ENCODE measurements around the gene L3MBTL2.
"Not testable (repeated sequence)": the region's sequence is repeated elsewhere in the genome, so short reads cannot be mapped to it uniquely, and the experiment has no call there.

The L3MBTL2 gene

DNA sequence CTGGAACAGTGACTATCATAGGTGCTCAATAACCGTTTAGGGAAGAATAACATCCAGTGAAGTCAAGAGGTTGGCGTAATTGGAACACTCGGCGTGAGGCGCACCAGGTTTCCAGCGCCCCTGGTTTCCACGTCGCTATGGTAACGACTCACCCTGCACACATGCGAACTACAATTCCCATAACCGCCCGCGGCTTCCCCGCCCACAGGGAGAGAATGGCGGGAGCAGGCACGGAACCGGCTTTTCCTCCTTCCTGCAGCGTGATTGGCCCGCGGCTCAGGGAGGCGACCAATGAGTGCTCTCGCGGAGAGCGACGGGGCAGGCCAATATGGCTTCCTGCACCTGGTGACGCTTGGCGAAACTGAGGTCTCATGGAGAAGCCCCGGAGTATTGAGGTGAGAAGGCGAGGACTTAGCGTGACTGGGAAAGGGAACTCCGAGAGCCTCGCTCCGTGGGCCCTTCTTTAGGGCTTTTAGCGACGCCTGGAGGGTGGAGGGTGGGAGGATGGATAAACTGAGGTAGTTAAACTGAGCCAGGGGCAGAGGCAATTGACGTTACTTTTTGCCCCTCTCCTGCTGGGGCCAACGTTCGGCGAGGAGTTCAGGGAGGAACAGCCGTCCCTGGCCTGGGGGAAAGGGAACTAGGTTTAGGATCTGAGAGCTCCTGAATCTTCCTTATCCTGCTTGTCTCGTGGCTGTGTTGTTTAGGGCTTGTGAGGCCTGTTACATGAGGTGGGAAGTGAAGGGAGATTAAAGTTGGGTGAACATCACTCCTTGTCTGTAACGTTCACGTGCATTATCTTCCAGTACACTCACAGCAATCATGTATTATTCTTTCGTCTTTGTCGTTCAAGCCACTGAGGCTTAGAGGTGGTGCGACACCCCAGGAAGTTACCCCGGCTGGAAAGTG lies at the start of gene L3MBTL2:
TSS of gene L3MBTL2 (plus strand) at position 321 of the 909 bp plus-strand sequence. CDS start at position 372, 51 bp downstream.
- in situ Hi-C loops (cut with MboI; ENCODE audit: low sequenced_read_pairs), result no loop called here

DNA sequence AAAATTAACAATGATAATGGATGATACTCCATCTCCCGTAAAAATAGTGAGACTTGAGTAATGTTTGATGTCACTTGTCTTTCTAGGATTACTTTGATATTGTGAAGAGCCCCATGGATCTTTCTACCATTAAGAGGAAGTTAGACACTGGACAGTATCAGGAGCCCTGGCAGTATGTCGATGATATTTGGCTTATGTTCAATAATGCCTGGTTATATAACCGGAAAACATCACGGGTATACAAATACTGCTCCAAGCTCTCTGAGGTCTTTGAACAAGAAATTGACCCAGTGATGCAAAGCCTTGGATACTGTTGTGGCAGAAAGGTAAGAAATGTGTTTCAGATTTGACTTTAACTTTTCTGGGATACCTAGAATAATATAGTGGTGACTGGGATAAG lies 48.0 kb upstream of the L3MBTL2 start:
- Histone ChIP-seq H3K36me3 (replicated peaks) (peaks cover 94% of the 10 kb centered on the region), H3K4me1 (no peaks in the 10 kb centered on the region), H3K27me3 (ENCODE audit: low read depth) (no peaks in the 10 kb centered on the region), H3K4me3 (no peak overlapping the region), H3K9me3 (no peaks in the 10 kb centered on the region)
- in situ Hi-C loops (cut with MboI; ENCODE audit: low sequenced_read_pairs), result no loop called here
- no peak for DNase-seq (ENCODE audit: low spot score in 2 of 2)

More for the DNA sequence above, at the start of gene L3MBTL2:
- Histone ChIP-seq H3K36me3 (replicated peaks) (peaks cover 8% of the 10 kb centered on the region; the same call in 1 of the 2 replicates), H3K9me3 (no peaks in the 10 kb centered on the region), H3K4me1 (peaks cover 3% of the 10 kb centered on the region; the same call in 1 of the 2 replicates), H3K4me3 (peak within 1 kb of the TSS; percentile 79), H3K27me3 (ENCODE audit: low read depth) (peaks cover 3% of the 10 kb centered on the region; the same call in 1 of the 2 replicates)
- DNase-seq (ENCODE audit: low spot score in 2 of 2), result peak; percentile 98 to 100

DNA sequence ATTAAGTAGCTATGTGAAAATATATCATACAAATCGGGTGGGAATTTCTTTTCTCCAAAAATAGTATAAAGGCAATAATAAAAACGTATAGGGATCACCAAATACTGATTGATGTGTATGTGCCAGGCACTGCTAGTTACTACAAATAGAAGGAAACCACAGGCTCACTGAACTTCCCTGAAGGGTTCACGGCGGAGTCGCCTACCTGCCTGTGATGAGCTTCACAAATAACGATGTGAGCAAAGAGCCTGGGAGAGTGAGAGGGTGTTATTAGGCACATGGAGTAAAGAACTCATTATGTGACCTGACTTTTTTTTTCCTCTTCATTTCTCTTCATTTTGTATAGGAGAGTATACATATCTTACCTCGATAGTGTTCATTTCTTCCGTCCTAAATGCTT lies 36.0 kb upstream of the L3MBTL2 start:
- Histone ChIP-seq H3K4me3 (no peak overlapping the region), H3K36me3 (replicated peaks) (peaks cover 89% of the 10 kb centered on the region)

DNA sequence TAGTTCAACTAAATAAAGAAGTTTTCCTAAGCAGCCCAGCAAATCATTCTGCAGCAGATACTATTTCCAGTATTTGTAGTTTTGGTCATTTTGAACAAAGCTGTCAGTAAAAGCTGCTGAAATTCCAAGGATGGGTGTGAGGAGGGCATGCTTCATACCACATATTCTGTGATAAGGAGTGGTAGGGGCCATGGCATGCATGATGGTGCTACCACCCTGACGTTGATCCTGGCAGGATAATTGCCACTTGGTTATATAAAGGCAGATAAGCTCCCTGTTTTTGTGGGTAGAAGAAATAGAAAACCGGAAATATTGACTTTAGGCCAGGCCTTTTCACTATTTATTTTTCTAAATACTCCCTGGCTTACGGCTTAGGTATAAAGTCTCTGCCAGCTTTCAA lies 33.1 kb upstream of the L3MBTL2 start:
- Histone ChIP-seq H3K9me3 (no peaks in the 10 kb centered on the region), H3K4me1 (peaks cover 10% of the 10 kb centered on the region), H3K36me3 (replicated peaks) (peaks cover 91% of the 10 kb centered on the region), H3K4me3 (no peak overlapping the region), H3K27me3 (ENCODE audit: low read depth) (no peaks in the 10 kb centered on the region)
- in situ Hi-C loops (cut with MboI; ENCODE audit: low sequenced_read_pairs), result no loop called here
- DNase-seq (ENCODE audit: low spot score in 2 of 2), result no peak

More for the DNA sequence above, 36.0 kb upstream of the L3MBTL2 start:
- DNase-seq (ENCODE audit: low spot score in 2 of 2), result no peak
- no peaks in the 10 kb centered on the region for H3K9me3 ChIP-seq
- in situ Hi-C loops (cut with MboI; ENCODE audit: low sequenced_read_pairs), result no loop called here
- peaks cover 10% of the 10 kb centered on the region for H3K4me1 ChIP-seq
- no peaks in the 10 kb centered on the region for H3K27me3 ChIP-seq (ENCODE audit: low read depth)

DNA sequence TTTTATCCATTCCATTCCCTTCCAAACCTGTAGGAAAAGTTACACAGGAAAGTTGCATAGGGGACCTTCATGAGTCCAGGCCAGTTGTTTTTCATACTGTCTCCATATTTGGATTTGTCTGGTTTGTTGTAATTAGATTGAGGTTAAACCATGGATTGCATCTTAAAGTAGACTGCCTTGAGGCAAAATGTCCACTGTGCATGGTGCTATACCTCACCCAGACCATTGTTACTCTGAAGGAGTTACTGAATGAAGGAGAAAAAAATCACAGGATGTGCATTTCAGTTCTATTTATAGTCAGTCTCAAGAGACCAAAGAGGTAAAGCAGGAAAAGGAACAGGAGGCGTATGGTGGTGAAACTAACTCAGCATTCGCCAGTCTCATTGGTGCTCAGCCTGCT lies 29.6 kb upstream of the L3MBTL2 start:
- Histone ChIP-seq H3K36me3 (replicated peaks) (peaks cover 90% of the 10 kb centered on the region), H3K9me3 (no peaks in the 10 kb centered on the region), H3K4me1 (peaks cover 10% of the 10 kb centered on the region), H3K4me3 (no peak overlapping the region), H3K27me3 (ENCODE audit: low read depth) (no peaks in the 10 kb centered on the region)
- DNase-seq (ENCODE audit: low spot score in 2 of 2), result no peak
- in situ Hi-C loops (cut with MboI; ENCODE audit: low sequenced_read_pairs), result no loop called here

DNA sequence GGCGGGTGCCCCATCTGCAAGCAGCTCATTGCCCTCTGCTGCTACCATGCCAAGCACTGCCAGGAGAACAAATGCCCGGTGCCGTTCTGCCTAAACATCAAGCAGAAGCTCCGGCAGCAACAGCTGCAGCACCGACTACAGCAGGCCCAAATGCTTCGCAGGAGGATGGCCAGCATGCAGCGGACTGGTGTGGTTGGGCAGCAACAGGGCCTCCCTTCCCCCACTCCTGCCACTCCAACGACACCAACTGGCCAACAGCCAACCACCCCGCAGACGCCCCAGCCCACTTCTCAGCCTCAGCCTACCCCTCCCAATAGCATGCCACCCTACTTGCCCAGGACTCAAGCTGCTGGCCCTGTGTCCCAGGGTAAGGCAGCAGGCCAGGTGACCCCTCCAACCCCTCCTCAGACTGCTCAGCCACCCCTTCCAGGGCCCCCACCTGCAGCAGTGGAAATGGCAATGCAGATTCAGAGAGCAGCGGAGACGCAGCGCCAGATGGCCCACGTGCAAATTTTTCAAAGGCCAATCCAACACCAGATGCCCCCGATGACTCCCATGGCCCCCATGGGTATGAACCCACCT lies 28.0 kb upstream of the L3MBTL2 start:
- H3K36me3 ChIP-seq (replicated peaks), result peaks cover 77% of the 10 kb centered on the region
- DNase-seq (ENCODE audit: low spot score in 2 of 2), result no peak
- in situ Hi-C loops (cut with MboI; ENCODE audit: low sequenced_read_pairs), result no loop called here

DNA sequence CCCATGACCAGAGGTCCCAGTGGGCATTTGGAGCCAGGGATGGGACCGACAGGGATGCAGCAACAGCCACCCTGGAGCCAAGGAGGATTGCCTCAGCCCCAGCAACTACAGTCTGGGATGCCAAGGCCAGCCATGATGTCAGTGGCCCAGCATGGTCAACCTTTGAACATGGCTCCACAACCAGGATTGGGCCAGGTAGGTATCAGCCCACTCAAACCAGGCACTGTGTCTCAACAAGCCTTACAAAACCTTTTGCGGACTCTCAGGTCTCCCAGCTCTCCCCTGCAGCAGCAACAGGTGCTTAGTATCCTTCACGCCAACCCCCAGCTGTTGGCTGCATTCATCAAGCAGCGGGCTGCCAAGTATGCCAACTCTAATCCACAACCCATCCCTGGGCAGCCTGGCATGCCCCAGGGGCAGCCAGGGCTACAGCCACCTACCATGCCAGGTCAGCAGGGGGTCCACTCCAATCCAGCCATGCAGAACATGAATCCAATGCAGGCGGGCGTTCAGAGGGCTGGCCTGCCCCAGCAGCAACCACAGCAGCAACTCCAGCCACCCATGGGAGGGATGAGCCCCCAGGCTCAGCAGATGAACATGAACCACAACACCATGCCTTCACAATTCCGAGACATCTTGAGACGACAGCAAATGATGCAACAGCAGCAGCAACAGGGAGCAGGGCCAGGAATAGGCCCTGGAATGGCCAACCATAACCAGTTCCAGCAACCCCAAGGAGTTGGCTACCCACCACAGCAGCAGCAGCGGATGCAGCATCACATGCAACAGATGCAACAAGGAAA lies 27.3 kb upstream of the L3MBTL2 start:
- peaks cover 70% of the 10 kb centered on the region for H3K36me3 ChIP-seq (replicated peaks)

More for the DNA sequence above, 28.0 kb upstream of the L3MBTL2 start:
- Histone ChIP-seq H3K4me3 (no peak overlapping the region), H3K9me3 (no peaks in the 10 kb centered on the region), H3K4me1 (peaks cover 6% of the 10 kb centered on the region), H3K27me3 (ENCODE audit: low read depth) (no peaks in the 10 kb centered on the region)

DNA sequence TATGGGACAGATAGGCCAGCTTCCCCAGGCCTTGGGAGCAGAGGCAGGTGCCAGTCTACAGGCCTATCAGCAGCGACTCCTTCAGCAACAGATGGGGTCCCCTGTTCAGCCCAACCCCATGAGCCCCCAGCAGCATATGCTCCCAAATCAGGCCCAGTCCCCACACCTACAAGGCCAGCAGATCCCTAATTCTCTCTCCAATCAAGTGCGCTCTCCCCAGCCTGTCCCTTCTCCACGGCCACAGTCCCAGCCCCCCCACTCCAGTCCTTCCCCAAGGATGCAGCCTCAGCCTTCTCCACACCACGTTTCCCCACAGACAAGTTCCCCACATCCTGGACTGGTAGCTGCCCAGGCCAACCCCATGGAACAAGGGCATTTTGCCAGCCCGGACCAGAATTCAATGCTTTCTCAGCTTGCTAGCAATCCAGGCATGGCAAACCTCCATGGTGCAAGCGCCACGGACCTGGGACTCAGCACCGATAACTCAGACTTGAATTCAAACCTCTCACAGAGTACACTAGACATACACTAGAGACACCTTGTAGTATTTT lies 26.6 kb upstream of the L3MBTL2 start:
- no peak overlapping the region for H3K4me3 ChIP-seq
- H3K4me1 ChIP-seq, result no peaks in the 10 kb centered on the region; the same call in none of the 2 replicates
- in situ Hi-C loops (cut with MboI; ENCODE audit: low sequenced_read_pairs), result no loop called here
- H3K27me3 ChIP-seq (ENCODE audit: low read depth), result no peaks in the 10 kb centered on the region
- DNase-seq (ENCODE audit: low spot score in 2 of 2), result no peak
- no peaks in the 10 kb centered on the region for H3K9me3 ChIP-seq
- peaks cover 64% of the 10 kb centered on the region for H3K36me3 ChIP-seq (replicated peaks)

More for the DNA sequence above, 27.3 kb upstream of the L3MBTL2 start:
- Histone ChIP-seq H3K4me1 (no peaks in the 10 kb centered on the region; the same call in none of the 2 replicates), H3K4me3 (no peak overlapping the region), H3K9me3 (no peaks in the 10 kb centered on the region), H3K27me3 (ENCODE audit: low read depth) (no peaks in the 10 kb centered on the region)
- in situ Hi-C loops (cut with MboI; ENCODE audit: low sequenced_read_pairs), result no loop called here
- no peak for DNase-seq (ENCODE audit: low spot score in 2 of 2)

DNA sequence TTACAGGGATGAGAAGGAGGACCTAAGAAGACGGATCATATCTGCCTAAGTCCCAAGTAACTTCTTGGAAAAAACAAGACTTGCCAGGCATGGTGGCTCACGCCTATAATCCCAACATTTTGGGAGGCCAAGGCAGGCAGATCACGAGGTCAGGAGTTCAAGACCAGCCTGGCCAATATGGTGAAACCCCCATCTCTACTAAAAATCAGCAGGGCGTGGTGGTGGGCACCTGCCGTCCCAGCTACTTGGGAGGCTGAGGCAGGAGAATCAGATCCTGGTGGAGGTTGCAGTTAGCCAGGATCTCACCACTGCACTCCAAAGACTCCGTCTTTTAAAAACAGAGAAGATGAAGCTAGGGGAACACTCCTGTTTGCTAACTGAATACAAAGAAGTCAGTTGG lies 24.8 kb upstream of the L3MBTL2 start:
- H3K9me3 ChIP-seq; in situ Hi-C loops (cut with MboI; ENCODE audit: low sequenced_read_pairs); H3K4me3 ChIP-seq; DNase-seq (ENCODE audit: low spot score in 2 of 2); H3K27me3 ChIP-seq (ENCODE audit: low read depth); H3K4me1 ChIP-seq: not testable (repeated sequence)
- peaks cover 45% of the 10 kb centered on the region for H3K36me3 ChIP-seq (replicated peaks)

DNA sequence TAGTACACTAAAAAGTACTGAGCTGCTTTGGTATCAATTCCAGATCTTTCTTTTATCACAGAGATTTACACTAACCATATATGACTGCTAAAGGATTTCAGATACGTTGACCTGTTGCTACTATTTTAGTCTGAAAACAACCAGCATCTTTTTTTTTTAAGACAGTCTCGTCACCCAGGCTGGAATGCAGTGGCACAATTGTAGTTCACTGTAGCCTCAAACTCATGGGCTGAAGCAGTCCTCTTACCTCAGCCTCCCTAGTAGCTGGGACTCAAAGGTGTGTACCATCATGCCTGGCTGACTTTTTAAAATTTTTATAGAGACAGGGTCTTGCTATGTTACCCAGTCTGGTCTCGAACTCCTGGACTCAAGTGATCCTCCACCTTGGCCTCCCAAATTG lies 24.2 kb upstream of the L3MBTL2 start:
- peaks cover 39% of the 10 kb centered on the region for H3K36me3 ChIP-seq (replicated peaks)
- in situ Hi-C loops (cut with MboI; ENCODE audit: low sequenced_read_pairs), result no loop called here
- DNase-seq (ENCODE audit: low spot score in 2 of 2), result no peak
- H3K4me3 ChIP-seq, result no peak overlapping the region
- H3K9me3 ChIP-seq, result no peaks in the 10 kb centered on the region
- H3K27me3 ChIP-seq (ENCODE audit: low read depth), result no peaks in the 10 kb centered on the region
- H3K4me1 ChIP-seq, result peaks cover 8% of the 10 kb centered on the region

DNA sequence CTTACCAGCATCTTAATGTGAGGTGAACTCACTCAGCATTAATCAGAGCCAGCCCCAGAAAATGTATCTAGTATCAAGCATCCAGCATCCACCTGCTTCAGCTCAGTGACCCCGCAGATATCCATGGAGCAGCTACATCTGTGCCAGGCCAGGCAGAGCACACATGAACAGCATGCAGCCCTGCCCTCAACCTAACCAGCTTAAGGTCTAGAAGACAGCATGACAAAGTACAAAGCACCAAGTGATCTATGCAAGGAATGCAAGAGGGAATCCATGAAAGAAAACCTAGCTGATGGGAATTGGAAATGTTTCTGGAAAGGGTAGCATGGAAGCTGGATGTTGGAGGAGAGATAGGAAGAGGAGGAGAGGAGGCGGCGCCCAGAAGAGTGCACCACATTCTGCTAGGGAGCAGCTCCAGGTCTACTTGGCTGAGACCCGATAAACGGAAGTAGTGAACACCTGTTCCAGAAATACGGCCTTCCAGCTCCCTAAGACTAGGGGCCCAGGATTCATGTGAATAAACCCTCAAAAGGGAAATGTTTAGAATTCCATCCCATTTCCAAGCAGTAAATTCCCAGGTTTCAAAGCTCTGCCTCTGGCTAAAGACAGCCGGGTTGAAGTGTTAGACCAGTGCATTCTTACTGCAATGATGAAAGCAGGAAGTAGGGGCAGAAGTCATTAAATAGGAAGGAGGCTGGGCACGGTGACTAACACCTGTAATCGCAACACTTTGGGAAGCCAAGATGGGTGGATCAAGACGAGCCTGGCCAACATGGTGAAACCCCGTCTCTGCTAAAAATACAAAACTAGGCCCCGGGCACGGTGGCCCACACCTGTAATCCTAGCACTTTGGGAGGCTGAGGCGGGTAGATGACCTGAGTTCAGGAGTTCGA lies 23.5 kb upstream of the L3MBTL2 start:
- DNase-seq (ENCODE audit: low spot score in 2 of 2), result no peak
- Histone ChIP-seq H3K4me1 (peaks cover 8% of the 10 kb centered on the region), H3K9me3 (no peaks in the 10 kb centered on the region), H3K27me3 (ENCODE audit: low read depth) (no peaks in the 10 kb centered on the region), H3K36me3 (replicated peaks) (peaks cover 33% of the 10 kb centered on the region), H3K4me3 (no peak overlapping the region)
- in situ Hi-C loops (cut with MboI; ENCODE audit: low sequenced_read_pairs), result no loop called here

DNA sequence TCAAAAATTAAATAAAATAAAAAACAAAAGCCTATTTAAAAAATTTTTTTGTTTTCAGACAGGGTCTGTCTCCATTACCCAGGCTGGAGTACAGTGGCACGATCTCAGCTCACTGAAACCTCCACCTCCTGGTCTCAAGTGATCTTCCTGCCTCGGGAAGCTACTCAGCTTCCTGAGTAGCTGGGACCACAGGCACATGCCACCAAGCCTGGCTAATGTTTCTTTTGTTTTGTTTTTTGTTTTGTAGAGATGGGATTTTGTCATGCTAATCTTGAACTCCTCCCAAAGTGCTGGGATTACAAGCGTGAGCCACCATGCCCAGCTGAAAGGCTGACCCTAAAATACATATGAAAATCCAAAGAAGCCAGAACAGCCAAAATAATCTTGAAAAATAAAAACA lies 20.4 kb upstream of the L3MBTL2 start:
- Histone ChIP-seq H3K27me3 (ENCODE audit: low read depth) (no peaks in the 10 kb centered on the region), H3K4me1 (peaks cover 8% of the 10 kb centered on the region), H3K9me3 (no peaks in the 10 kb centered on the region), H3K4me3 (no peak overlapping the region), H3K36me3 (replicated peaks) (peaks cover 9% of the 10 kb centered on the region)
- in situ Hi-C loops (cut with MboI; ENCODE audit: low sequenced_read_pairs), result no loop called here
- DNase-seq (ENCODE audit: low spot score in 2 of 2), result peak; percentile 46 to 54

All from HAP-1 (cell line).